GM23338 (cell line): ENCODE results near the gene CYFIP1.

Experiments
- EZH2 ChIP-seq: fragments of 200-600 bp; sonication (generic); IDR thresholded peaks from one replicate; pipeline ENCODE4 v1.8.0; 2017; ENCODE audit warnings: antibody characterized with exemption, mild to moderate bottlenecking, low read depth; ENCODE audit not compliant: unreplicated experiment
- TF ChIP-seq, protein P1 (sequence below), 2 experiments: fragments of 200-600 bp in 1 of 2; sonication (generic) in 1 of 2; conservative IDR thresholded peaks; 2 replicates each; pipeline versions ENCODE4 v1.5.1 to v1.6.1; 2016 to 2017; ENCODE audit warnings: antibody characterized with exemption in 2 of 2, low read depth in 2 of 2, mild to moderate bottlenecking in 2 of 2, moderate library complexity in 1 of 2

DNA sequence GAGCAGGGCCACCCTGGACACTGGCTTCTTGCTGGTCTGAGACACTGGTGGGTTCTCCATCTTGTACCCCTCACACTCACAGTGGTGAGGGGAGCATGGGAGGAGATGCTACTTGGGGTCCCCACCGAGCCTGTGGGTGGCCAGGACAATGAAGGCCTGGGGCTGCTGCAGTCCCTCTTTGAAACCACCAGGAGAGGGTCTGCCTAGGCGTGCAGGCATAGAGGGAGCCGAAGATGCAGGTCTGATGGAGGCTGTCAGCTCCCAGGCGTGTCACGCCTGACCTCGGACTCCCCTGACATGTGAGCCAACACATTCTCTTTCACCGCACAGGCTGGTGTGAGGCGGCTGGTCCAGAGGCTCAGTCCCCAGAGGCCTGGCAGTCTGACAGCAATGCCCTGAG is 102.6 kb downstream of the CYFIP1 start:
- TF ChIP-seq EZH2, result no peak
- TF ChIP-seq, protein P1, sequence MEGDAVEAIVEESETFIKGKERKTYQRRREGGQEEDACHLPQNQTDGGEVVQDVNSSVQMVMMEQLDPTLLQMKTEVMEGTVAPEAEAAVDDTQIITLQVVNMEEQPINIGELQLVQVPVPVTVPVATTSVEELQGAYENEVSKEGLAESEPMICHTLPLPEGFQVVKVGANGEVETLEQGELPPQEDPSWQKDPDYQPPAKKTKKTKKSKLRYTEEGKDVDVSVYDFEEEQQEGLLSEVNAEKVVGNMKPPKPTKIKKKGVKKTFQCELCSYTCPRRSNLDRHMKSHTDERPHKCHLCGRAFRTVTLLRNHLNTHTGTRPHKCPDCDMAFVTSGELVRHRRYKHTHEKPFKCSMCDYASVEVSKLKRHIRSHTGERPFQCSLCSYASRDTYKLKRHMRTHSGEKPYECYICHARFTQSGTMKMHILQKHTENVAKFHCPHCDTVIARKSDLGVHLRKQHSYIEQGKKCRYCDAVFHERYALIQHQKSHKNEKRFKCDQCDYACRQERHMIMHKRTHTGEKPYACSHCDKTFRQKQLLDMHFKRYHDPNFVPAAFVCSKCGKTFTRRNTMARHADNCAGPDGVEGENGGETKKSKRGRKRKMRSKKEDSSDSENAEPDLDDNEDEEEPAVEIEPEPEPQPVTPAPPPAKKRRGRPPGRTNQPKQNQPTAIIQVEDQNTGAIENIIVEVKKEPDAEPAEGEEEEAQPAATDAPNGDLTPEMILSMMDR (conservative IDR thresholded peaks at IDR 0.05; ENCODE audit: low read depth in 2 of 2), result no peak
